HL-60 (cell line): ENCODE results near the gene TRPM2.

Experiments
- CTCF ChIP-seq: IDR thresholded peaks from one replicate; pipeline ENCODE4 v1.5.1; 2011; ENCODE audit warnings: low read length, control low read depth, inconsistent platforms; ENCODE audit not compliant: insufficient read depth
- GABPA ChIP-seq: IDR thresholded peaks from 2 replicates; pipeline ENCODE4 v1.6.1; 2012; ENCODE audit warnings: low read depth
- POLR2AphosphoS5 ChIP-seq: IDR thresholded peaks from 2 replicates; pipeline ENCODE4 v1.6.1; 2012; ENCODE audit warnings: low read depth

GRCh38 chr21:44419679-44420078 is 66.3 kb downstream of the TRPM2 start:
- TF ChIP-seq CTCF (no peak), GABPA (no peak), POLR2AphosphoS5 (no peak)
